ENCODE measurements around the gene KL. TPM values are rescaled to one million over a fixed set of nuclear protein-coding genes. Genes with fewer than 3 reads are reported as not detected.

The KL gene
- total RNA-seq, 2 donors from 2014 or later: 0.09 TPM; not detected in 1

DNA sequence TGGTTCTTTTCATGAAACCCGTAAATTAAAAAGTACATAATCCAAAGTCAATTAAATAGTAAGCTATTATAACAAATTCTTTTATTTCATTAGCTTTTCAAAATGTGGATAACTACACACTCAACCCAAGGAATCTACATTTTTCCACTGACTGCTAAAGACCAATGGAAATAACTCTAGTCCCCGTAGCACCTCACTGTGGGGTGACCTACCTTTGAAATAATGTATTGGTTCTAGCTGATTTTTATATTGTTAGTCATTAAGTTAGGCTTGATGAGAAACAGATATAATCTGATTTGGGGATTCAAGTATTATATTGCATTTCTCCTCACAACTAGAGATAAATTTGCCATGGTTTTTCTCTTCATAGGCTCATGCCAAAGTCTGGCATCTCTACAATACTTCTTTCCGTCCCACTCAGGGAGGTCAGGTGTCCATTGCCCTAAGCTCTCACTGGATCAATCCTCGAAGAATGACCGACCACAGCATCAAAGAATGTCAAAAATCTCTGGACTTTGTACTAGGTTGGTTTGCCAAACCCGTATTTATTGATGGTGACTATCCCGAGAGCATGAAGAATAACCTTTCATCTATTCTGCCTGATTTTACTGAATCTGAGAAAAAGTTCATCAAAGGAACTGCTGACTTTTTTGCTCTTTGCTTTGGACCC, 37.3 kb downstream of the KL start:
- H3K27ac ChIP-seq (ENCODE audit: low read depth, low read length): no peak overlapping the region
- Mint-ChIP-seq H3K27ac (no peak overlapping the region), H3K4me3 (no peak overlapping the region), H3K36me3 (ENCODE audit: low read depth) (no peaks in the 10 kb centered on the region), H3K9me3 (no peaks in the 10 kb centered on the region), H3K4me1 (peaks cover 14% of the 10 kb centered on the region), H3K27me3 (ENCODE audit: insufficient read depth) (no peaks in the 10 kb centered on the region)
- H3K27me3 ChIP-seq (ENCODE audit: control insufficient read depth, insufficient read depth, low read length, poor library complexity, severe bottlenecking): no peaks in the 10 kb centered on the region
- H3K36me3 ChIP-seq (ENCODE audit: control insufficient read depth, insufficient read depth, low read length): no peaks in the 10 kb centered on the region
- DNase-seq: no peak
- no peak overlapping the region for H3K4me3 ChIP-seq (ENCODE audit: low read length)
- TF ChIP-seq, protein P1, sequence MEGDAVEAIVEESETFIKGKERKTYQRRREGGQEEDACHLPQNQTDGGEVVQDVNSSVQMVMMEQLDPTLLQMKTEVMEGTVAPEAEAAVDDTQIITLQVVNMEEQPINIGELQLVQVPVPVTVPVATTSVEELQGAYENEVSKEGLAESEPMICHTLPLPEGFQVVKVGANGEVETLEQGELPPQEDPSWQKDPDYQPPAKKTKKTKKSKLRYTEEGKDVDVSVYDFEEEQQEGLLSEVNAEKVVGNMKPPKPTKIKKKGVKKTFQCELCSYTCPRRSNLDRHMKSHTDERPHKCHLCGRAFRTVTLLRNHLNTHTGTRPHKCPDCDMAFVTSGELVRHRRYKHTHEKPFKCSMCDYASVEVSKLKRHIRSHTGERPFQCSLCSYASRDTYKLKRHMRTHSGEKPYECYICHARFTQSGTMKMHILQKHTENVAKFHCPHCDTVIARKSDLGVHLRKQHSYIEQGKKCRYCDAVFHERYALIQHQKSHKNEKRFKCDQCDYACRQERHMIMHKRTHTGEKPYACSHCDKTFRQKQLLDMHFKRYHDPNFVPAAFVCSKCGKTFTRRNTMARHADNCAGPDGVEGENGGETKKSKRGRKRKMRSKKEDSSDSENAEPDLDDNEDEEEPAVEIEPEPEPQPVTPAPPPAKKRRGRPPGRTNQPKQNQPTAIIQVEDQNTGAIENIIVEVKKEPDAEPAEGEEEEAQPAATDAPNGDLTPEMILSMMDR (conservative IDR thresholded peaks at IDR 0.05): no peak
- no peaks in the 10 kb centered on the region for H3K9me3 ChIP-seq (ENCODE audit: control insufficient read depth, low read length)
- peaks cover 10% of the 10 kb centered on the region for H3K4me1 ChIP-seq (ENCODE audit: control insufficient read depth, insufficient read depth, low read length)
- H3K9ac ChIP-seq (ENCODE audit: extremely low read depth, low read length, poor library complexity, severe bottlenecking): no peak overlapping the region
- WGBS, 2 experiments (ENCODE audit: insufficient coverage in 1 of 2, insufficient read length in 1 of 2): 93 to 97% methylated on average over 5 to 6 of the region's 7 CpGs

DNA sequence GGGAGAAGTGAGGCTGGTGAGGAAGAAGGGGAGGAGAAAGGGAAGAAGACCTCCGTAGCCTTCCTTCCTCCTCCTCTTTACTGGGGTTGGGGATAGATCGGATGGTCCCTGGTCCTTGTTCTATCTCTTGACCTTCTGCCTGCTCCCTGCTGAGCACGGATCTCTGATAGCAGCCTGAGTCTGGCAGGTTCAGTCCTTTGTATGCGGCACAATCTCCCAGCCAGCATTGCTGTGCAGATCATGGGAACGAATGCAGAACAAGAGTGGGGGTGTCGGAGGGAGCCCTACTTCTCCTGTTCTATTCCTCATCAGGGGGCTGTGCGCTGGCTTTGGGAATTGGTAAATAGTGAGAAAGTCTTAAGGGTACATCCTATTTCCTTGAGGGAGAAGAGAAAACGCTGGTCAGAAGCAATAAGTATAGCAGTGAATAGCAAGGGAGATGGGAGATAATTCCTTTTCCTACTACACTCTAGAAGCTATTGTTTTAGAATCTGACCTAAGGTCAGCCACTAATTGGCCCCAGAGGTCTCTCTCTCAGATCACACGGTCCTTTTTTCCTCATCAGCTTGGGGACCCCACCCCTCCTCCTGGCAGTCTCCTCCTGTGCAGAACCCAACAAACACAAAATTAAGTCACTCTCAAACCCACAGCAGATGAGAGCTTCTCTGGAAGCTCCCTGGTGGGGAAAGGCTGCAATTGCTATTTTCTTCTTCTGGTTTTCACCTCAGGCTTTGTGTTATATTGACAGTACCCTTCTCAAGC, 41.0 kb downstream of the KL start:
- H3K9ac ChIP-seq (ENCODE audit: extremely low read depth, low read length, poor library complexity, severe bottlenecking): peak overlapping the region; percentile 21
- H3K4me1 Mint-ChIP-seq: peaks cover 14% of the 10 kb centered on the region
- H3K27me3 Mint-ChIP-seq (ENCODE audit: insufficient read depth): no peaks in the 10 kb centered on the region
- peak overlapping the region; percentile 67 for H3K27ac Mint-ChIP-seq
- peak overlapping the region; percentile 16 for H3K4me3 Mint-ChIP-seq
- 59 to 70% methylated on average over 2 to 8 of the region's 9 CpGs for WGBS, 2 experiments (ENCODE audit: insufficient coverage in 1 of 2, insufficient read length in 1 of 2)
- peak overlapping the region; percentile 55 for H3K4me3 ChIP-seq (ENCODE audit: low read length)
- no peaks in the 10 kb centered on the region for H3K9me3 Mint-ChIP-seq
- peak overlapping the region; percentile 5 for H3K27ac ChIP-seq (ENCODE audit: low read depth, low read length)
- no peaks in the 10 kb centered on the region for H3K9me3 ChIP-seq (ENCODE audit: control insufficient read depth, low read length)
- H3K36me3 Mint-ChIP-seq (ENCODE audit: low read depth): no peaks in the 10 kb centered on the region
- H3K4me1 ChIP-seq (ENCODE audit: control insufficient read depth, insufficient read depth, low read length): peaks cover 10% of the 10 kb centered on the region
- H3K27me3 ChIP-seq (ENCODE audit: control insufficient read depth, insufficient read depth, low read length, poor library complexity, severe bottlenecking): no peaks in the 10 kb centered on the region
- TF ChIP-seq, protein P1 (conservative IDR thresholded peaks at IDR 0.05): peak; percentile 72
- DNase-seq: peak; percentile 77
- H3K36me3 ChIP-seq (ENCODE audit: control insufficient read depth, insufficient read depth, low read length): no peaks in the 10 kb centered on the region

DNA sequence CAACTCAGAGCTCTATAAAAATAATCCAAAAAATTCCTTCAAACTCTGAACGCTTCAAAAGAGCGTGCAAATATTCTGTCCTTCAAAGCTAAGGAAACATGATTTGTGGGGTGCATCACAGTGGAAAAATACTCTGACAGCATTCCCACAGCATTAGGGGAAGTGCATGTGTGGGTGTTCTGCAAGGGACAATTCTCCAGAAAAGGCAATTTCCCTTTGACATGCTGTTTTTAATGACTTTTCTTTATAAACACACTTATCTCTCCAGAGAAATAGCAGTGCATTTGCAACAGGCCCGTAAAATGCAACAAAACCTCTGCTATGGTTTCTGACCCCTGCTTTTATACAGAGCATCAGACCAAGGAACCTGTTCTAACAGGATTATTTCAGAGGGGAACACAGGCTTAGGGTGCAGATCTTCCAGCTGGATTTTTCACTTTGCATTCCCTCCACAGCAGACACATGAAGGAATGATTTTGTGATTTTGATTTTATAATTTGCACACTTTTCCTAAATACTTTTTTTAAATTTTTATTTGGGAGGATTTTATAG, 42.6 kb downstream of the KL start:
- Histone ChIP-seq H3K27ac (ENCODE audit: low read depth, low read length) (no peak overlapping the region), H3K36me3 (ENCODE audit: control insufficient read depth, insufficient read depth, low read length) (no peaks in the 10 kb centered on the region), H3K4me1 (ENCODE audit: control insufficient read depth, insufficient read depth, low read length) (peaks cover 10% of the 10 kb centered on the region), H3K27me3 (ENCODE audit: control insufficient read depth, insufficient read depth, low read length, poor library complexity, severe bottlenecking) (no peaks in the 10 kb centered on the region), H3K9me3 (ENCODE audit: control insufficient read depth, low read length) (no peaks in the 10 kb centered on the region), H3K4me3 (ENCODE audit: low read length) (no peak overlapping the region), H3K9ac (ENCODE audit: extremely low read depth, low read length, poor library complexity, severe bottlenecking) (no peak overlapping the region)
- H3K27me3 Mint-ChIP-seq (ENCODE audit: insufficient read depth): no peaks in the 10 kb centered on the region
- TF ChIP-seq, protein P1 (conservative IDR thresholded peaks at IDR 0.05): no peak
- H3K36me3 Mint-ChIP-seq (ENCODE audit: low read depth): no peaks in the 10 kb centered on the region
- DNase-seq: no peak
- 95 to 100% methylated on average over 1 to 3 of the region's 3 CpGs for WGBS, 2 experiments (ENCODE audit: insufficient coverage in 1 of 2, insufficient read length in 1 of 2)
- H3K4me3 Mint-ChIP-seq: no peak overlapping the region
- no peaks in the 10 kb centered on the region for H3K9me3 Mint-ChIP-seq
- no peak overlapping the region for H3K27ac Mint-ChIP-seq
- H3K4me1 Mint-ChIP-seq: peaks cover 14% of the 10 kb centered on the region
